OCI-LY7 (cell line): ENCODE results near the gene PLCB2. TPM values are rescaled to one million over a fixed set of nuclear protein-coding genes. Genes with fewer than 3 reads are reported as not detected.

Experiments used
- BruUV-seq: library from RNA; stranded (reverse); fragments of 400-500 nt; replicated peaks from 2 replicates; lab custom pipeline; 2021; lab: Mats Ljungman, UMichigan
- CTCF ChIA-PET: fragments of 300-600 bp; sonication (Branson Sonifier 250); formaldehyde crosslinking; loops from one replicate; lab custom pipeline; 2022; ENCODE audit warnings: antibody characterized with exemption; ENCODE audit not compliant: unreplicated experiment; lab: Charles Lee
- POLR2A ChIA-PET: fragments of 300-600 bp; sonication (Branson Sonifier 250); formaldehyde crosslinking; loops from one replicate; lab custom pipeline; 2022; ENCODE audit warnings: antibody characterized with exemption; lab: Charles Lee
- DNase-seq: peaks from one replicate; pipeline ENCODE4 v3.0.0-alpha.2; 2015; ENCODE audit warnings: low spot score
- H2AFZ ChIP-seq: fragments of 200-600 bp; sonication (generic), shearing (Covaris generic); 2 replicates; pipeline ENCODE4 v1.6.1; 2014; ENCODE audit warnings: mild to moderate bottlenecking, antibody characterized with exemption, low read length, moderate library complexity
- H3K27ac ChIP-seq: fragments of 200-600 bp; sonication (generic); 2 replicates; pipeline ENCODE4 v1.5.1; 2014; ENCODE audit warnings: mixed run types, low read depth, mild to moderate bottlenecking, moderate library complexity, low read length, inconsistent platforms; ENCODE audit not compliant: poor library complexity, severe bottlenecking
- H3K36me3 ChIP-seq: fragments of 200-600 bp; sonication (generic); 2 replicates; pipeline ENCODE4 v1.6.1; 2014; ENCODE audit warnings: mild to moderate bottlenecking, antibody characterized with exemption, low read length, moderate library complexity, mixed read lengths; ENCODE audit not compliant: insufficient read depth
- H3K4me1 ChIP-seq: fragments of 200-600 bp; sonication (generic); 2 replicates; pipeline ENCODE4 v1.5.1; 2014; ENCODE audit warnings: mild to moderate bottlenecking, low read length; ENCODE audit not compliant: insufficient read depth, poor library complexity, severe bottlenecking
- H3K4me2 ChIP-seq: fragments of 200-600 bp; sonication (generic); 2 replicates; pipeline ENCODE4 v1.6.1; 2014; ENCODE audit warnings: mild to moderate bottlenecking, low read length
- H3K4me3 ChIP-seq: fragments of 200-600 bp; sonication (generic); 2 replicates; pipeline ENCODE4 v1.5.1; 2014; ENCODE audit warnings: mild to moderate bottlenecking, low read depth, low read length; ENCODE audit not compliant: poor library complexity, severe bottlenecking
- H3K79me2 ChIP-seq: fragments of 200-600 bp; sonication (generic); 2 replicates; pipeline ENCODE4 v1.6.1; 2016; ENCODE audit warnings: low read depth, mild to moderate bottlenecking, low read length, moderate library complexity, mixed read lengths; ENCODE audit not compliant: insufficient read depth
- H3K9me2 ChIP-seq: fragments of 200-600 bp; sonication (generic); 2 replicates; pipeline ENCODE4 v1.6.1; 2016; ENCODE audit warnings: mild to moderate bottlenecking, low read length, mixed read lengths; ENCODE audit not compliant: insufficient read depth
- H3K9me3 ChIP-seq: fragments of 200-600 bp; sonication (generic); 2 replicates; pipeline ENCODE4 v1.6.1; 2014; ENCODE audit warnings: mild to moderate bottlenecking, mixed run types, low read length, mixed read lengths
- H4K20me1 ChIP-seq: fragments of 200-600 bp; sonication (generic); 2 replicates; pipeline ENCODE4 v1.6.1; 2014; ENCODE audit warnings: mild to moderate bottlenecking, antibody characterized with exemption, low read length, moderate library complexity, mixed read lengths; ENCODE audit not compliant: insufficient read depth
- CTCF ChIP-seq: fragments of 200-600 bp; sonication (generic); conservative IDR thresholded peaks from 2 replicates; pipeline ENCODE4 v1.5.1; 2014; ENCODE audit warnings: mild to moderate bottlenecking, antibody characterized with exemption, low read length, moderate library complexity, mixed read lengths
- EZH2phosphoT487 ChIP-seq: fragments of 200-600 bp; sonication (generic); IDR thresholded peaks from 2 replicates; pipeline ENCODE4 v1.6.1; 2018; ENCODE audit warnings: low read depth, borderline replicate concordance, mild to moderate bottlenecking, mixed run types, antibody characterized with exemption, low read length, moderate library complexity, mixed read lengths
- intact Hi-C: fragments of 100-400 bp; cut with micrococcal nuclease; formaldehyde crosslinking; loops from one replicate; pipeline ENCODE4 v1.10.0; 2022; ENCODE audit not compliant: unreplicated experiment
- total RNA-seq, 2 experiments: library from RNA; depleted of rRNA in 1 of 2; stranded (reverse); fragments of >200 nt in 1 of 2; shearing (Covaris generic) in 1 of 2; gene quantifications; 2 replicates each; pipeline ENCODE4 v1.2.3, GENCODE V29; 2014 to 2022

The PLCB2 gene
- total RNA-seq, 2 experiments from 2014 or later, result 9.6 TPM; not detected in 1

GRCh38 chr15:40309344-40309862 is 1.7 kb upstream of the PLCB2 start:
- Histone ChIP-seq H3K4me1 (no peaks in the 10 kb centered on the region), H3K9me2 (no peaks in the 10 kb centered on the region), H4K20me1 (no peaks in the 10 kb centered on the region), H3K9me3 (no peaks in the 10 kb centered on the region), H3K4me2 (no peak overlapping the region), H3K79me2 (no peaks in the 10 kb centered on the region), H3K36me3 (no peaks in the 10 kb centered on the region), H3K4me3 (no peak overlapping the region), H3K27ac (no peak overlapping the region), H2AFZ (no peak overlapping the region)
- ChIA-PET CTCF (interaction anchor here (0.5 to 1.1 kb wide), 2 partner anchors 29 to 30 kb away, joined by 3 read pairs; no protein-coding TSS in a partner anchor), POLR2A (interaction anchor here (0.7 to 1.3 kb wide), 2 partner anchors 15 to 23 kb away, joined by 3 to 4 read pairs; no protein-coding TSS in a partner anchor)
- no TSS peak for BruUV-seq
- intact Hi-C loops, result no loop called here
- TF ChIP-seq EZH2phosphoT487 (no peak), CTCF (no peak)
- no peak for DNase-seq

GRCh38 chr15:40306908-40307307 is 827 bp downstream of the PLCB2 start:
- CTCF ChIA-PET, result interaction anchor here (1.0 kb wide), 1 partner anchor 31 kb away, joined by 4 read pairs; no protein-coding TSS in a partner anchor
- no peaks in the 10 kb centered on the region for H4K20me1 ChIP-seq
- no peak overlapping the region for H3K27ac ChIP-seq
- no peaks in the 10 kb centered on the region for H3K36me3 ChIP-seq
- H2AFZ ChIP-seq, result no peak overlapping the region
- no peak for DNase-seq
- H3K4me3 ChIP-seq, result no peak overlapping the region
- POLR2A ChIA-PET, result interaction anchor here (1.0 to 1.4 kb wide), 2 partner anchors 13 to 200 kb away, joined by 3 read pairs; no protein-coding TSS in a partner anchor
- no peaks in the 10 kb centered on the region for H3K9me3 ChIP-seq
- intact Hi-C loops, result no loop called here
- no peak for TF ChIP-seq EZH2phosphoT487
- no peak for TF ChIP-seq CTCF
- H3K79me2 ChIP-seq, result no peaks in the 10 kb centered on the region
- no peak overlapping the region for H3K4me2 ChIP-seq
- no peaks in the 10 kb centered on the region for H3K9me2 ChIP-seq
- H3K4me1 ChIP-seq, result no peaks in the 10 kb centered on the region
- no TSS peak for BruUV-seq

GRCh38 chr15:40306371-40306770 is 1.4 kb downstream of the PLCB2 start:
- no peak overlapping the region for H2AFZ ChIP-seq
- no peaks in the 10 kb centered on the region for H3K79me2 ChIP-seq
- H3K4me3 ChIP-seq, result no peak overlapping the region
- H3K27ac ChIP-seq, result no peak overlapping the region
- no peaks in the 10 kb centered on the region for H4K20me1 ChIP-seq
- CTCF ChIA-PET, result no interaction called here
- no peaks in the 10 kb centered on the region for H3K9me3 ChIP-seq
- TF ChIP-seq CTCF (no peak), EZH2phosphoT487 (no peak)
- H3K9me2 ChIP-seq, result no peaks in the 10 kb centered on the region
- no peaks in the 10 kb centered on the region for H3K4me1 ChIP-seq
- no peak overlapping the region for H3K4me2 ChIP-seq
- POLR2A ChIA-PET, result no interaction called here
- DNase-seq, result no peak
- intact Hi-C loops, result no loop called here
- no TSS peak for BruUV-seq
- no peaks in the 10 kb centered on the region for H3K36me3 ChIP-seq
